Activated naive CD4-positive, alpha-beta T cell treated with Interleukin-2 at 50 U/mL for 16 hours (primary cell): ENCODE data around the gene CACUL1.
"Not testable (repeated sequence)": the region's sequence is repeated elsewhere in the genome, so short reads cannot be mapped to it uniquely, and the experiment has no call there.

ENCODE experiments used
- DNase-seq: peaks from one replicate; pipeline ENCODE4 v3.0.0-alpha.2; 2020

CACUL1 gene

GRCh38 chr10:118754556-118755423 is at the start of gene CACUL1:
TSS of gene CACUL1 (minus strand) at chr10:118754970. CDS start at chr10:118754762, 208 bp downstream.
- peak; percentile 100 for DNase-seq

- no peak for DNase-seq
Observed at GRCh38 chr10:118804262-118804773, 49.5 kb upstream of the CACUL1 start.

GRCh38 chr10:118802126-118802793 is 47.5 kb upstream of the CACUL1 start:
- no peak for DNase-seq

- no peak for DNase-seq
Observed at GRCh38 chr10:118800920-118801319, 46.1 kb upstream of the CACUL1 start.

- DNase-seq, result no peak
Observed at GRCh38 chr10:118799777-118800176, 45.0 kb upstream of the CACUL1 start.

GRCh38 chr10:118798231-118798662 is 43.5 kb upstream of the CACUL1 start:
- no peak for DNase-seq

GRCh38 chr10:118794971-118795370 is 40.2 kb upstream of the CACUL1 start:
- not testable (repeated sequence) for DNase-seq

- DNase-seq, result no peak
Observed at GRCh38 chr10:118793545-118793944, 38.8 kb upstream of the CACUL1 start.

- DNase-seq, result no peak
Observed at GRCh38 chr10:118792526-118792925, 37.8 kb upstream of the CACUL1 start.

- DNase-seq, result no peak
Observed at GRCh38 chr10:118790058-118790457, 35.3 kb upstream of the CACUL1 start.

- no peak for DNase-seq
Observed at GRCh38 chr10:118785551-118785950, 30.8 kb upstream of the CACUL1 start.

GRCh38 chr10:118783776-118784545 is 29.2 kb upstream of the CACUL1 start:
- DNase-seq, result no peak

GRCh38 chr10:118782916-118783465 is 28.2 kb upstream of the CACUL1 start:
- DNase-seq, result not testable (repeated sequence)

- no peak for DNase-seq
Observed at GRCh38 chr10:118781541-118781940, 26.8 kb upstream of the CACUL1 start.

GRCh38 chr10:118778727-118779126 is 24.0 kb upstream of the CACUL1 start:
- no peak for DNase-seq

- no peak for DNase-seq
Observed at GRCh38 chr10:118776960-118777359, 22.2 kb upstream of the CACUL1 start.

GRCh38 chr10:118776033-118776432 is 21.3 kb upstream of the CACUL1 start:
- DNase-seq, result no peak

GRCh38 chr10:118775478-118775877 is 20.7 kb upstream of the CACUL1 start:
- DNase-seq, result no peak

GRCh38 chr10:118773041-118773440 is 18.3 kb upstream of the CACUL1 start:
- no peak for DNase-seq

- DNase-seq, result no peak
Observed at GRCh38 chr10:118771976-118772375, 17.2 kb upstream of the CACUL1 start.

GRCh38 chr10:118769898-118770600 is 15.3 kb upstream of the CACUL1 start:
- DNase-seq, result no peak
